Chondrocyte (in vitro differentiated cells): Measurements from ENCODE around the gene TAF4B. TPM values are rescaled to one million over a fixed set of nuclear protein-coding genes. Genes with fewer than 3 reads are reported as not detected.

ENCODE experiments used
- DNase-seq: peaks from one replicate; pipeline ENCODE4 v3.0.0; 2021; ENCODE audit warnings: mixed read lengths, low spot score
- H3K27ac Mint-ChIP-seq: one replicate; pipeline ENCODE4 v1.8.0; 2021; ENCODE audit warnings: mild to moderate bottlenecking, moderate library complexity, mixed read lengths; ENCODE audit not compliant: unreplicated experiment
- H3K27me3 Mint-ChIP-seq: 2 replicates; pipeline ENCODE4 v1.8.0; 2021; ENCODE audit warnings: low read depth, mixed read lengths
- H3K36me3 Mint-ChIP-seq: 2 replicates; pipeline ENCODE4 v1.8.0; 2021; ENCODE audit warnings: low read depth, mixed read lengths
- H3K4me1 Mint-ChIP-seq: 2 replicates; pipeline ENCODE4 v1.8.0; 2021; ENCODE audit warnings: low read depth, mild to moderate bottlenecking, mixed read lengths
- H3K4me3 Mint-ChIP-seq: one replicate; pipeline ENCODE4 v1.8.0; 2021; ENCODE audit warnings: mild to moderate bottlenecking, moderate library complexity, mixed read lengths; ENCODE audit not compliant: unreplicated experiment
- H3K9me3 Mint-ChIP-seq: 2 replicates; pipeline ENCODE4 v1.8.0; 2021; ENCODE audit warnings: low read depth, mixed read lengths
- CTCF ChIP-seq: fragments of 200-600 bp; sonication (generic); IDR thresholded peaks from 2 replicates; pipeline ENCODE4 v1.5.0; 2021; ENCODE audit warnings: antibody characterized with exemption, mild to moderate bottlenecking, moderate library complexity
- total RNA-seq: library from RNA; stranded (reverse); gene quantifications from 3 replicates; pipeline ENCODE4 v1.2.1, GENCODE V29; 2021

The TAF4B gene
- total RNA-seq, 1 donor from 2014 or later, result 2.2 TPM

GRCh38 chr18:26415631-26416030 lies 189.4 kb downstream of the TAF4B start:
- Mint-ChIP-seq H3K36me3 (no peaks in the 10 kb centered on the region), H3K27ac (no peak overlapping the region), H3K4me1 (peaks cover 7% of the 10 kb centered on the region), H3K27me3 (no peaks in the 10 kb centered on the region), H3K9me3 (no peaks in the 10 kb centered on the region), H3K4me3 (no peak overlapping the region)
- no peak for DNase-seq
- TF ChIP-seq CTCF, result no peak

GRCh38 chr18:26416652-26417150 lies 190.5 kb downstream of the TAF4B start:
- no peak for TF ChIP-seq CTCF
- H3K9me3 Mint-ChIP-seq, result no peaks in the 10 kb centered on the region
- no peak for DNase-seq
- no peak overlapping the region for H3K4me3 Mint-ChIP-seq
- H3K27ac Mint-ChIP-seq, result no peak overlapping the region
- H3K4me1 Mint-ChIP-seq, result peaks cover 7% of the 10 kb centered on the region
- no peaks in the 10 kb centered on the region for H3K27me3 Mint-ChIP-seq
- no peaks in the 10 kb centered on the region for H3K36me3 Mint-ChIP-seq

GRCh38 chr18:26417190-26417589 lies 190.9 kb downstream of the TAF4B start:
- Mint-ChIP-seq H3K27ac (no peak overlapping the region), H3K4me3 (no peak overlapping the region), H3K36me3 (no peaks in the 10 kb centered on the region), H3K27me3 (no peaks in the 10 kb centered on the region), H3K4me1 (peaks cover 7% of the 10 kb centered on the region), H3K9me3 (no peaks in the 10 kb centered on the region)
- DNase-seq, result no peak
- TF ChIP-seq CTCF, result no peak

GRCh38 chr18:26418225-26418624 lies 192.0 kb downstream of the TAF4B start:
- Mint-ChIP-seq H3K4me1 (peaks cover 7% of the 10 kb centered on the region), H3K27me3 (no peaks in the 10 kb centered on the region), H3K27ac (no peak overlapping the region), H3K36me3 (no peaks in the 10 kb centered on the region), H3K9me3 (no peaks in the 10 kb centered on the region), H3K4me3 (no peak overlapping the region)
- no peak for TF ChIP-seq CTCF
- no peak for DNase-seq

- Mint-ChIP-seq H3K4me1 (peaks cover 7% of the 10 kb centered on the region), H3K4me3 (no peak overlapping the region), H3K36me3 (no peaks in the 10 kb centered on the region), H3K27ac (no peak overlapping the region), H3K27me3 (no peaks in the 10 kb centered on the region), H3K9me3 (no peaks in the 10 kb centered on the region)
- DNase-seq, result no peak
- TF ChIP-seq CTCF, result no peak
Measured at GRCh38 chr18:26419746-26420145, 193.5 kb downstream of the TAF4B start.
